SK-N-SH treated with all-trans-retinoic acid at 6 μM for 48 hours (cell line): ENCODE measurements around the gene FGF10.

Source experiments
- CSDC2 ChIP-seq: fragments of 250-450 bp; sonication (Bioruptor Pico); IDR thresholded peaks from 2 replicates; pipeline ENCODE4 v1.5.0; 2020; ENCODE audit warnings: mild to moderate bottlenecking, moderate library complexity
- OSR1 ChIP-seq: fragments of 250-450 bp; sonication (Bioruptor Pico); IDR thresholded peaks from 2 replicates; pipeline ENCODE4 v1.8.0; 2022; ENCODE audit warnings: moderate library complexity, mild to moderate bottlenecking, inconsistent platforms
- PPARA ChIP-seq: fragments of 250-450 bp; sonication (Bioruptor Pico); IDR thresholded peaks from 2 replicates; pipeline ENCODE4 v1.5.0; 2020; ENCODE audit warnings: mild to moderate bottlenecking, borderline replicate concordance
- SNAI2 ChIP-seq: fragments of 250-450 bp; sonication (Bioruptor Pico); IDR thresholded peaks from 2 replicates; pipeline ENCODE4 v1.5.0; 2020; ENCODE audit warnings: mild to moderate bottlenecking, moderate library complexity
- ZC3H10 ChIP-seq: fragments of 250-450 bp; sonication (Bioruptor Pico); IDR thresholded peaks from 2 replicates; pipeline ENCODE4 v1.5.1; 2021; ENCODE audit warnings: mild to moderate bottlenecking, moderate library complexity
- ZNF565 ChIP-seq: fragments of 450-650 bp; formaldehyde crosslinking; conservative IDR thresholded peaks from 2 replicates; pipeline ENCODE4 v1.5.0; 2020; ENCODE audit warnings: low read depth, mild to moderate bottlenecking, moderate library complexity
- ZNF70 ChIP-seq: fragments of 450-650 bp; formaldehyde crosslinking; IDR thresholded peaks from 2 replicates; pipeline ENCODE4 v1.5.0; 2020; ENCODE audit warnings: mild to moderate bottlenecking, moderate library complexity
- TF ChIP-seq, protein P1 (sequence below): fragments of 250-450 bp; sonication (Bioruptor Pico); IDR thresholded peaks from 2 replicates; pipeline ENCODE4 v1.8.0; 2020; ENCODE audit warnings: mild to moderate bottlenecking, moderate library complexity, borderline replicate concordance
- TF ChIP-seq, protein P2 (sequence below): fragments of 250-450 bp; sonication (Bioruptor Pico); IDR thresholded peaks from 2 replicates; pipeline ENCODE4 v1.8.0; 2021; ENCODE audit warnings: low read depth, mild to moderate bottlenecking, moderate library complexity, borderline replicate concordance
- TF ChIP-seq, protein P3 (sequence below): fragments of 250-450 bp; sonication (Bioruptor Pico); IDR thresholded peaks from 2 replicates; pipeline ENCODE4 v1.5.1; 2021; ENCODE audit warnings: mild to moderate bottlenecking, moderate library complexity

DNA sequence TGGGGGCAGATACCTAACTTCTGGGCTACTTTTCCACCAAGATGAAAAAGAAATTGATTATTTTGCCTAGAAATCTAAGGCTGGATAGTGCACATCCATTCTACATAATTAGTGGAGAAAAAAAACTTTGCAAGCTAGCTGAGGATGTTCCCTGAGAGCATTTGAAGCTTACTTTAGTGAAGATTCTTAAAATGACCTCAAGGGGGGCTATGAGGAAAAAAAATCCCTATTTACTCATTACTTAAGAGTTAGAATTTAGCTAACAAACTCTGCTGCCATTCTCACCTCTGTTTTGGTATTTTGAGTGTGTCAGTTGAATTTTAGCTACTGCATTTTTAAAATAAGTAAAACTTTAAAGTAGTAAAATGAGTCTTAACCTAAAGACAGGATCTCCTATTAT, 9.2 kb upstream of the FGF10 start:
- TF ChIP-seq, protein P1, sequence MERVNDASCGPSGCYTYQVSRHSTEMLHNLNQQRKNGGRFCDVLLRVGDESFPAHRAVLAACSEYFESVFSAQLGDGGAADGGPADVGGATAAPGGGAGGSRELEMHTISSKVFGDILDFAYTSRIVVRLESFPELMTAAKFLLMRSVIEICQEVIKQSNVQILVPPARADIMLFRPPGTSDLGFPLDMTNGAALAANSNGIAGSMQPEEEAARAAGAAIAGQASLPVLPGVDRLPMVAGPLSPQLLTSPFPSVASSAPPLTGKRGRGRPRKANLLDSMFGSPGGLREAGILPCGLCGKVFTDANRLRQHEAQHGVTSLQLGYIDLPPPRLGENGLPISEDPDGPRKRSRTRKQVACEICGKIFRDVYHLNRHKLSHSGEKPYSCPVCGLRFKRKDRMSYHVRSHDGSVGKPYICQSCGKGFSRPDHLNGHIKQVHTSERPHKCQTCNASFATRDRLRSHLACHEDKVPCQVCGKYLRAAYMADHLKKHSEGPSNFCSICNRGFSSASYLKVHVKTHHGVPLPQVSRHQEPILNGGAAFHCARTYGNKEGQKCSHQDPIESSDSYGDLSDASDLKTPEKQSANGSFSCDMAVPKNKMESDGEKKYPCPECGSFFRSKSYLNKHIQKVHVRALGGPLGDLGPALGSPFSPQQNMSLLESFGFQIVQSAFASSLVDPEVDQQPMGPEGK (CRISPR knock-in tag), result no peak
- TF ChIP-seq OSR1 (CRISPR knock-in tag) (no peak), ZC3H10 (CRISPR knock-in tag) (no peak), SNAI2 (CRISPR knock-in tag) (no peak), ZNF565 (CRISPR knock-in tag) (no peak), CSDC2 (CRISPR knock-in tag) (no peak), PPARA (CRISPR knock-in tag) (no peak), ZNF70 (CRISPR knock-in tag) (no peak)
- TF ChIP-seq, protein P2, sequence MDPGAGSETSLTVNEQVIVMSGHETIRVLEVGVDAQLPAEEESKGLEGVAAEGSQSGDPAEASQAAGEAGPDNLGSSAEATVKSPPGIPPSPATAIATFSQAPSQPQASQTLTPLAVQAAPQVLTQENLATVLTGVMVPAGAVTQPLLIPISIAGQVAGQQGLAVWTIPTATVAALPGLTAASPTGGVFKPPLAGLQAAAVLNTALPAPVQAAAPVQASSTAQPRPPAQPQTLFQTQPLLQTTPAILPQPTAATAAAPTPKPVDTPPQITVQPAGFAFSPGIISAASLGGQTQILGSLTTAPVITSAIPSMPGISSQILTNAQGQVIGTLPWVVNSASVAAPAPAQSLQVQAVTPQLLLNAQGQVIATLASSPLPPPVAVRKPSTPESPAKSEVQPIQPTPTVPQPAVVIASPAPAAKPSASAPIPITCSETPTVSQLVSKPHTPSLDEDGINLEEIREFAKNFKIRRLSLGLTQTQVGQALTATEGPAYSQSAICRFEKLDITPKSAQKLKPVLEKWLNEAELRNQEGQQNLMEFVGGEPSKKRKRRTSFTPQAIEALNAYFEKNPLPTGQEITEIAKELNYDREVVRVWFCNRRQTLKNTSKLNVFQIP, result no peak
- TF ChIP-seq, protein P3, sequence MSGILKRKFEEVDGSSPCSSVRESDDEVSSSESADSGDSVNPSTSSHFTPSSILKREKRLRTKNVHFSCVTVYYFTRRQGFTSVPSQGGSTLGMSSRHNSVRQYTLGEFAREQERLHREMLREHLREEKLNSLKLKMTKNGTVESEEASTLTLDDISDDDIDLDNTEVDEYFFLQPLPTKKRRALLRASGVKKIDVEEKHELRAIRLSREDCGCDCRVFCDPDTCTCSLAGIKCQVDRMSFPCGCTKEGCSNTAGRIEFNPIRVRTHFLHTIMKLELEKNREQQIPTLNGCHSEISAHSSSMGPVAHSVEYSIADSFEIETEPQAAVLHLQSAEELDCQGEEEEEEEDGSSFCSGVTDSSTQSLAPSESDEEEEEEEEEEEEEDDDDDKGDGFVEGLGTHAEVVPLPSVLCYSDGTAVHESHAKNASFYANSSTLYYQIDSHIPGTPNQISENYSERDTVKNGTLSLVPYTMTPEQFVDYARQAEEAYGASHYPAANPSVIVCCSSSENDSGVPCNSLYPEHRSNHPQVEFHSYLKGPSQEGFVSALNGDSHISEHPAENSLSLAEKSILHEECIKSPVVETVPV, result no peak
